ENCODE results near the gene TNS3. TPM values are rescaled to one million over a fixed set of nuclear protein-coding genes. Genes with fewer than 3 reads are reported as not detected.

TNS3 gene
- total RNA-seq, 1 experiment from 2014 or later: 9.5 TPM

- no peaks in the 10 kb centered on the region for H3K9me3 ChIP-seq (ENCODE audit: control insufficient read depth, low read depth, low read length)
- no peak overlapping the region for H3K4ac ChIP-seq (ENCODE audit: low read depth, low read length)
- H2BK20ac ChIP-seq (ENCODE audit: low read depth, low read length, poor library complexity, severe bottlenecking): no peak overlapping the region
- no peak overlapping the region for H3K56ac ChIP-seq (ENCODE audit: insufficient read length, low read depth, low read length)
- H2AFZ ChIP-seq (ENCODE audit: low read length): no peak overlapping the region
- H2BK120ac ChIP-seq (ENCODE audit: low read depth, low read length, poor library complexity, severe bottlenecking): no peak overlapping the region
- no peak for DNase-seq
- WGBS (ENCODE audit: extremely low coverage, insufficient read length, low lambda C conversion rate): no CpG with 5 or more reads among the region's 3 CpGs
- no peak overlapping the region for H4K91ac ChIP-seq (ENCODE audit: insufficient read length, low read depth, low read length)
- H3K4me1 Mint-ChIP-seq: no peaks in the 10 kb centered on the region
- H3K79me1 ChIP-seq (ENCODE audit: insufficient read depth, low read depth, low read length, poor library complexity, severe bottlenecking): no peaks in the 10 kb centered on the region
- no peak overlapping the region for H3T11ph ChIP-seq (ENCODE audit: low read length)
- H3K27ac ChIP-seq (ENCODE audit: insufficient read length, low read depth, low read length): no peak overlapping the region
- H3K18ac ChIP-seq (ENCODE audit: insufficient read length, low read depth, low read length): no peak overlapping the region
- H3K79me2 ChIP-seq (ENCODE audit: insufficient read depth, low read length): no peaks in the 10 kb centered on the region
- no peak overlapping the region for H2BK15ac ChIP-seq (ENCODE audit: low read depth, low read length)
- H3K9ac ChIP-seq (ENCODE audit: extremely low read depth, insufficient read length, low read length): no peak overlapping the region
- no peak overlapping the region for H4K8ac ChIP-seq (replicated peaks; ENCODE audit: insufficient read length, low read depth, low read length)
- H3K14ac ChIP-seq (ENCODE audit: insufficient read depth, low read length): no peak overlapping the region
- no peaks in the 10 kb centered on the region for H3K27me3 ChIP-seq (ENCODE audit: insufficient read depth, low read length)
- no peak overlapping the region for H4K5ac ChIP-seq (ENCODE audit: insufficient read length, low read depth, low read length)
- no peak overlapping the region for H3K27ac Mint-ChIP-seq
- no peaks in the 10 kb centered on the region for H3K4me1 ChIP-seq (ENCODE audit: insufficient read depth, low read length)
- H2BK12ac ChIP-seq (ENCODE audit: insufficient read length, low read depth, low read length): no peak overlapping the region
- peaks cover 1 to 6% (median 2%) of the 10 kb centered on the region in 3 experiments; a peak in 4 of 7 replicates for H3K36me3 Mint-ChIP-seq (ENCODE audit: insufficient read depth in 1 of 3, low read depth in 3 of 3)
- H4K20me1 ChIP-seq (ENCODE audit: control insufficient read depth, insufficient read depth, insufficient read length): no peaks in the 10 kb centered on the region
- H3K23ac ChIP-seq (ENCODE audit: insufficient read length, low read depth, low read length): no peak overlapping the region
- H3K23me2 ChIP-seq (ENCODE audit: insufficient read length, low read depth, low read length, poor library complexity, severe bottlenecking): no peaks in the 10 kb centered on the region
- no peak for TF ChIP-seq CTCF (conservative IDR thresholded peaks at IDR 0.05)
- H3K4me2 ChIP-seq (ENCODE audit: insufficient read depth, insufficient read length, low read length): no peak overlapping the region
- H2AK5ac ChIP-seq (ENCODE audit: insufficient read length, low read length): no peak overlapping the region
- H3K27me3 Mint-ChIP-seq (ENCODE audit: low read depth): no peaks in the 10 kb centered on the region
- no peak overlapping the region for H2BK5ac ChIP-seq (ENCODE audit: insufficient read length, low read length)
- no peaks in the 10 kb centered on the region for H3K9me3 Mint-ChIP-seq
- H3K4me3 Mint-ChIP-seq: no peak overlapping the region
These were observed 291.4 kb downstream of the TNS3 start for GRCh38 chr7:47290466-47290865.
